H1 (cell line): Measurements from ENCODE around the gene CLDN24. TPM values are rescaled to one million over a fixed set of nuclear protein-coding genes. Genes with fewer than 3 reads are reported as not detected.

Source experiments
- FOSL1 ChIP-seq: IDR thresholded peaks from 2 replicates; pipeline ENCODE4 v1.6.1; 2011; ENCODE audit warnings: mild to moderate bottlenecking, low read depth, low read length, moderate library complexity; ENCODE audit not compliant: insufficient read depth
- GTF2F1 ChIP-seq: IDR thresholded peaks from 2 replicates; pipeline ENCODE4 v1.6.1; 2012; ENCODE audit warnings: low read depth, low read length, improper control_type of control experiment, borderline replicate concordance
- POU5F1 ChIP-seq: IDR thresholded peaks from 2 replicates; pipeline ENCODE4 v1.6.1; 2011; ENCODE audit warnings: low read depth, mild to moderate bottlenecking, low read length, moderate library complexity
- polyA plus RNA-seq, 7 experiments: library from polyadenylated mRNA; depleted of rRNA in 3 of 7; stranded (reverse) in 5 of 7; unstranded in 2 of 7; fragments of >200 nt in 5 of 7; fragments of 200-250 nt in 2 of 7; gene quantifications; 1 replicate in 5 of 7; 2 replicates in 1 of 7; 4 replicates in 1 of 7; pipeline versions ENCODE4 v1.2.1 to v1.2.3, GENCODE V29; 2011 to 2013; ENCODE audit warnings: missing spikeins in 2 of 7, mixed read lengths in 2 of 7
- total RNA-seq: library from RNA; stranded (reverse); fragmentation: NEBNext Ultra II Directional; extraction: Animal tissue kit (Norgen Biotek cat#: 25700); gene quantifications from 2 replicates; pipeline ENCODE4 v1.2.1, GENCODE V29; 2021
- TF ChIP-seq, protein P1 (sequence below): fragments of 300-600 bp; sonication (generic); IDR thresholded peaks from 2 replicates; pipeline ENCODE4 v1.7.1; 2012; ENCODE audit warnings: low read length, moderate library complexity, mild to moderate bottlenecking, inconsistent platforms; ENCODE audit not compliant: insufficient replicate concordance

Gene CLDN24
- total and polyA plus RNA-seq, 2 of the 8 experiments (the other 6 are each of a cell fraction or from before 2014, with no cell fraction given) = not detected

DNA sequence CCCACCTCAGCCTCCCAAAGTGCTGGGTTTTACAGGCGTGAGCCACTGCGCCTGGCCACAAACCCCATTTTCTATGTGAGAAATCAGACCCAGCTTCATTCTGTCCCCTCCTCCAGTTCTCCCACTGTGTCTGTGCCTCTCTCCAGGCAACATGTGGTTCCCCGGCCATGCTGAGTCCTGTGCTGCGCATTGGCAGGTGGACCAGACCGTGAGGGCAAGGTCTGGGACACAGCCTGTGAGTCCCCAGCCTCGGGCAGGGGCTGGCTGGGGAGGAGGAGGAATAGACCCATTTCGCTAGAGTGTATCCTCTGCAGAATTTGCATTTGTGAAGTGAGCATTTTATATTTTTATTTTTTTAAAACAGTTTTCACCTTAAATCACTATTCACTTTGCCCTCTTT lies 21.5 kb upstream of the CLDN24 start (continued):
- TF ChIP-seq, protein P1, sequence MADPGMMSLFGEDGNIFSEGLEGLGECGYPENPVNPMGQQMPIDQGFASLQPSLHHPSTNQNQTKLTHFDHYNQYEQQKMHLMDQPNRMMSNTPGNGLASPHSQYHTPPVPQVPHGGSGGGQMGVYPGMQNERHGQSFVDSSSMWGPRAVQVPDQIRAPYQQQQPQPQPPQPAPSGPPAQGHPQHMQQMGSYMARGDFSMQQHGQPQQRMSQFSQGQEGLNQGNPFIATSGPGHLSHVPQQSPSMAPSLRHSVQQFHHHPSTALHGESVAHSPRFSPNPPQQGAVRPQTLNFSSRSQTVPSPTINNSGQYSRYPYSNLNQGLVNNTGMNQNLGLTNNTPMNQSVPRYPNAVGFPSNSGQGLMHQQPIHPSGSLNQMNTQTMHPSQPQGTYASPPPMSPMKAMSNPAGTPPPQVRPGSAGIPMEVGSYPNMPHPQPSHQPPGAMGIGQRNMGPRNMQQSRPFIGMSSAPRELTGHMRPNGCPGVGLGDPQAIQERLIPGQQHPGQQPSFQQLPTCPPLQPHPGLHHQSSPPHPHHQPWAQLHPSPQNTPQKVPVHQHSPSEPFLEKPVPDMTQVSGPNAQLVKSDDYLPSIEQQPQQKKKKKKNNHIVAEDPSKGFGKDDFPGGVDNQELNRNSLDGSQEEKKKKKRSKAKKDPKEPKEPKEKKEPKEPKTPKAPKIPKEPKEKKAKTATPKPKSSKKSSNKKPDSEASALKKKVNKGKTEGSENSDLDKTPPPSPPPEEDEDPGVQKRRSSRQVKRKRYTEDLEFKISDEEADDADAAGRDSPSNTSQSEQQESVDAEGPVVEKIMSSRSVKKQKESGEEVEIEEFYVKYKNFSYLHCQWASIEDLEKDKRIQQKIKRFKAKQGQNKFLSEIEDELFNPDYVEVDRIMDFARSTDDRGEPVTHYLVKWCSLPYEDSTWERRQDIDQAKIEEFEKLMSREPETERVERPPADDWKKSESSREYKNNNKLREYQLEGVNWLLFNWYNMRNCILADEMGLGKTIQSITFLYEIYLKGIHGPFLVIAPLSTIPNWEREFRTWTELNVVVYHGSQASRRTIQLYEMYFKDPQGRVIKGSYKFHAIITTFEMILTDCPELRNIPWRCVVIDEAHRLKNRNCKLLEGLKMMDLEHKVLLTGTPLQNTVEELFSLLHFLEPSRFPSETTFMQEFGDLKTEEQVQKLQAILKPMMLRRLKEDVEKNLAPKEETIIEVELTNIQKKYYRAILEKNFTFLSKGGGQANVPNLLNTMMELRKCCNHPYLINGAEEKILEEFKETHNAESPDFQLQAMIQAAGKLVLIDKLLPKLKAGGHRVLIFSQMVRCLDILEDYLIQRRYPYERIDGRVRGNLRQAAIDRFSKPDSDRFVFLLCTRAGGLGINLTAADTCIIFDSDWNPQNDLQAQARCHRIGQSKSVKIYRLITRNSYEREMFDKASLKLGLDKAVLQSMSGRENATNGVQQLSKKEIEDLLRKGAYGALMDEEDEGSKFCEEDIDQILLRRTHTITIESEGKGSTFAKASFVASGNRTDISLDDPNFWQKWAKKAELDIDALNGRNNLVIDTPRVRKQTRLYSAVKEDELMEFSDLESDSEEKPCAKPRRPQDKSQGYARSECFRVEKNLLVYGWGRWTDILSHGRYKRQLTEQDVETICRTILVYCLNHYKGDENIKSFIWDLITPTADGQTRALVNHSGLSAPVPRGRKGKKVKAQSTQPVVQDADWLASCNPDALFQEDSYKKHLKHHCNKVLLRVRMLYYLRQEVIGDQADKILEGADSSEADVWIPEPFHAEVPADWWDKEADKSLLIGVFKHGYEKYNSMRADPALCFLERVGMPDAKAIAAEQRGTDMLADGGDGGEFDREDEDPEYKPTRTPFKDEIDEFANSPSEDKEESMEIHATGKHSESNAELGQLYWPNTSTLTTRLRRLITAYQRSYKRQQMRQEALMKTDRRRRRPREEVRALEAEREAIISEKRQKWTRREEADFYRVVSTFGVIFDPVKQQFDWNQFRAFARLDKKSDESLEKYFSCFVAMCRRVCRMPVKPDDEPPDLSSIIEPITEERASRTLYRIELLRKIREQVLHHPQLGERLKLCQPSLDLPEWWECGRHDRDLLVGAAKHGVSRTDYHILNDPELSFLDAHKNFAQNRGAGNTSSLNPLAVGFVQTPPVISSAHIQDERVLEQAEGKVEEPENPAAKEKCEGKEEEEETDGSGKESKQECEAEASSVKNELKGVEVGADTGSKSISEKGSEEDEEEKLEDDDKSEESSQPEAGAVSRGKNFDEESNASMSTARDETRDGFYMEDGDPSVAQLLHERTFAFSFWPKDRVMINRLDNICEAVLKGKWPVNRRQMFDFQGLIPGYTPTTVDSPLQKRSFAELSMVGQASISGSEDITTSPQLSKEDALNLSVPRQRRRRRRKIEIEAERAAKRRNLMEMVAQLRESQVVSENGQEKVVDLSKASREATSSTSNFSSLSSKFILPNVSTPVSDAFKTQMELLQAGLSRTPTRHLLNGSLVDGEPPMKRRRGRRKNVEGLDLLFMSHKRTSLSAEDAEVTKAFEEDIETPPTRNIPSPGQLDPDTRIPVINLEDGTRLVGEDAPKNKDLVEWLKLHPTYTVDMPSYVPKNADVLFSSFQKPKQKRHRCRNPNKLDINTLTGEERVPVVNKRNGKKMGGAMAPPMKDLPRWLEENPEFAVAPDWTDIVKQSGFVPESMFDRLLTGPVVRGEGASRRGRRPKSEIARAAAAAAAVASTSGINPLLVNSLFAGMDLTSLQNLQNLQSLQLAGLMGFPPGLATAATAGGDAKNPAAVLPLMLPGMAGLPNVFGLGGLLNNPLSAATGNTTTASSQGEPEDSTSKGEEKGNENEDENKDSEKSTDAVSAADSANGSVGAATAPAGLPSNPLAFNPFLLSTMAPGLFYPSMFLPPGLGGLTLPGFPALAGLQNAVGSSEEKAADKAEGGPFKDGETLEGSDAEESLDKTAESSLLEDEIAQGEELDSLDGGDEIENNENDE = no peak
- TF ChIP-seq POU5F1 (no peak), FOSL1 (no peak), GTF2F1 (no peak)
- TF ChIP-seq, all 59 proteins: peak for 0
